Stimulated activated CD4-positive, alpha-beta T cell treated with anti-CD3 and anti-CD28 coated beads, Interleukin-15, amount 100 ng/mL, for 24 hours (primary cell): ENCODE results near the gene IFT80.
"Not testable (repeated sequence)": the region's sequence is repeated elsewhere in the genome, so short reads cannot be mapped to it uniquely, and the experiment has no call there.

Experiments
- DNase-seq: peaks from one replicate; pipeline ENCODE4 v3.0.0-alpha.2; 2020

IFT80 gene

DNA sequence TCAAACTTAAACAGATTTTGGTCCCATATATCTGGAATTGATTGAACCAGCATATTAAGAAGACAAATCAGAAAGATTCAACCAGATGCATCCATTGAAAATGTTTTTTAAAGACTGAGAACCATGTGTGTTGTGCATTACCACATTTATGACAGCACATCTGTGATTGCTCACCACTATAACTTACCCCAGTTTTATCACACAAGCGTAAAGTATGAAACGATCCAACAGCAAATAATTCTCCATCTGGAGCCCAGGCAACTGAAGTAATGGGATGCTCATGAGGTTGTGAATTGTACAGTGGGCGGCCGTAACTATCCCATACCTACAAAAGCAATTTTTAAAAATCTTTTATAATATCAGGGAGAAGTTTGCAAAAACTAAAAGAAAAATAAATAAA lies 43.2 kb downstream of the IFT80 start:
- DNase-seq, result no peak

GRCh38 chr3:160346511-160346910 lies 52.5 kb downstream of the IFT80 start:
- no peak for DNase-seq

- no peak for DNase-seq
Measured at GRCh38 chr3:160343132-160343531, 55.9 kb downstream of the IFT80 start.

- no peak for DNase-seq
Measured at GRCh38 chr3:160340351-160340750, 58.7 kb downstream of the IFT80 start.

GRCh38 chr3:160331127-160331937 lies 67.7 kb downstream of the IFT80 start:
- DNase-seq, result no peak

GRCh38 chr3:160330690-160331089 lies 68.3 kb downstream of the IFT80 start:
- no peak for DNase-seq

DNA sequence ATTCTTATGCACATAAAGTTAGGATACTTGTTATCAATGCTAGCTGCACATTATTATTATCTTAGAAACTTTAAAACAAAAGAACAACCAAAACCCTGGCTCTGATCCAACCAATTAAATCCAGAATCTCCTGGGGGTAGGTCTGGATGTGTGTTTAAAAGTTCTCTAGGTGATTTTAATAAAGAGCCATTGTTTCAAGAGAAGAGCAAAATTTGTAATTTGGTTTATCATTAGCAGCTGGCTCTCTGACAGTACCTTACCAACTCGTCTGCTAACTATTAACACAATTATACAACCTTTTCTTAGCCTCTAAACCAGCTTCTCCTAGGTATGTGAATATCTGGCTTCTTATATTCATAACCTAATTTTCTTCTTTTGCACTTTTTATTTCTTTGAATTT lies 68.9 kb downstream of the IFT80 start:
- no peak for DNase-seq

- DNase-seq, result not testable (repeated sequence)
Measured at GRCh38 chr3:160326286-160326685, 72.7 kb downstream of the IFT80 start.

GRCh38 chr3:160321821-160322220 lies 77.2 kb downstream of the IFT80 start:
- not testable (repeated sequence) for DNase-seq

DNA sequence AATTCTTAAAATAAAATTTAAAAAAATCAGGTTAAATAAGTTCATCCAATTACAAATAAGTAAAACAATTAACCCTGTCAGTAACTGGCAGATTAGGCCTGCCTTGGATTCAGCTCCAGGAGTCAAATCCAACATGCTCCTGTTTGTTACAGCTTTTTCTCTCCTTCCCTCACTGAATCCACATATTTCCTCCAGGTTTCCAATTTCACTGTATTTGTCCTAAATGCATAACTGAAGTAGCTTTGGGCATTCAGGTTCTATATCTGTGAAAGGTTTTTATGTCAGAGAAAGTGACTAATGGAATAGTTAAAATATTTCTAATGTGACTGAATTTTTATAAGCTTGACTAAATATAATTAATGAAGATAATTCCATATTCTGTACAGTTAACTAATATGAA lies 79.7 kb downstream of the IFT80 start:
- DNase-seq, result no peak

- DNase-seq, result no peak
Measured at GRCh38 chr3:160314995-160315394, 84.0 kb downstream of the IFT80 start.

GRCh38 chr3:160312014-160312624 lies 86.9 kb downstream of the IFT80 start:
- no peak for DNase-seq

- no peak for DNase-seq
Measured at GRCh38 chr3:160302806-160303205, 96.2 kb downstream of the IFT80 start.

DNA sequence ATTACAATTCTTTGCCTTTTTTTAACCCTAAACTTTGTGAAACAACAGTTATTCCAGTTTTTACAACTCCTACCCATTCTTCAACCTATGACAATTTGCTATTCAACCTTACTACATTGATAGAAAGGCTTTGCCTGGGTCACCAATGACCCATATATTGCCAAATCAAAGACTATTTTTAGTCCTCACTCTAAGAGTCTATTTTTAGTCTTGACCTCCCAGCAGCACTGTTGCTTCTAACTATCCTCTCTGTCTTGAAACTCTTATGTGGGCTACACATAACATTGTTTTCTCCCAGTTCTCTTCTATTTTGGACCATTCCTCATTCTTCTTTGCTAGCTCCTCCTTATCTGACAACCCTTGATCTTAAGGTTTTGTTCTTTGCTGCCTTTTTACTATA lies 102.4 kb downstream of the IFT80 start:
- DNase-seq, result no peak

GRCh38 chr3:160291909-160292299 lies 107.1 kb downstream of the IFT80 start:
- DNase-seq, result no peak

DNA sequence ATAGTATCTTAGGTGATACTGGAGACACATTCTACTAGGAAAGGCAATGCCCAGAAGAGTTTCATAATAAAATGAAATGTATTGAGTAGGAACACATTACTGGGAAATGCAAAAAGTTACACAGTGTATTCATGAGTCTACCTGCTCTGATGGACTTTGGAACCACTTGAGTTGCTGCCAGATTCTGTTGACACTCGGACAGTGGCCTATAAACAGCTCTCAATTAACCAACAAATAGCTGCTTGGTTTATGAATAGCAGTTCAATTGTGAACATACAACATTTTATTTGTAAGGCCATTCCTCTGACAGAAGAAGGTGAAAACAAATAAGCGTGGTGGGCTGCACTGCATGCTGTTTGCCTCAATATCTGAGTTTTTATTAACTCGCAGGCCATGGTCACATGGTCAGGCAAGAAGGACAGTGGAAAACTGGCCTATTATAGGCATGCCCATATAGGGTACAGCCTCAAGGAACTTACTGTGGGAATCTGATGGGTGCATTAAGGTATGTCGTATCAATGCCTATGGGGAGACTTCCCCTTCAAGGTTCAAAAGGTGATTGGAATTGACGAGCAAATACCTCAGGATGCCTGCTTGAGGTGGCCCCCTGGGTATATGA lies 107.6 kb downstream of the IFT80 start:
- DNase-seq, result no peak

- no peak for DNase-seq
Measured at GRCh38 chr3:160287666-160288065, 111.4 kb downstream of the IFT80 start.

DNA sequence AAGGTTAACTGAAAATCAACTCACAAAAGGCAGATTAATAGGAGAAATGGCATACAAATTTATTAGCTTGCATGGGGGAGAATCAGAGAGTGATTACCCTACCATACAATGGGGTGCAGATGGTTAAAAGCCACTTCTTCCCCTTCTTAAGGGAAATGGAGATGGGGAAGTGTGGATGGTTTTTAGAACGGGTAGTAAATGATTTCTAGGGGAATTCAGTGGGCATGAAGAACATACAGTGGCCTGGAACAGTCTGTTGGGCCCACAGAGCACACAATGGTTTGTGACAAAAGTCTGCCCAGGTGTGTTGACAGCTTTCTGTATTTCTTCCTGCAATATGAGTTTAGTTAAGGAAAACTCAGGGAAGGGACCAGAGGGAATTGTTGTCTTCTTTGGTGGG lies 112.8 kb downstream of the IFT80 start:
- DNase-seq, result no peak

- no peak for DNase-seq
Measured at GRCh38 chr3:160280836-160281235, 118.2 kb downstream of the IFT80 start.

GRCh38 chr3:160279657-160280056 lies 119.4 kb downstream of the IFT80 start:
- DNase-seq, result no peak

DNA sequence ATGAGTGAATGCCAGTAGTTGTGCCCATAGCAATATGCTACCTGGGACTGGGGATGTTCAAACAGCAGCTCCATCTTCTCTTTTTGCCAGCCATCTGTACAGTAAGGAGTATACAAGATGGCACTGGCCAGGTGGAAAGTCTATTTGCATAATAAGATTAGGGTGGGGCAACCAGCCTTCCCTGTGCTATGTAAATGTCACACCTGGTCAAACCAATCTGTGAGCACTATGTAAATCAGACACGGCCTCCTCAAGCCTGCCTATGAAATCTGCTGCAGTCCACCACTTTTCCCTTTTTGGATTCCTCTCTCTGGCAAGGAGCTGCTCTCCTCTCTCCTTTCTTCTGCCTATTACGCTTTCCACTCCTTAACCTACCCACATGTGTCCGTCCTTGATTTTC lies 120.8 kb downstream of the IFT80 start:
- DNase-seq, result no peak

DNA sequence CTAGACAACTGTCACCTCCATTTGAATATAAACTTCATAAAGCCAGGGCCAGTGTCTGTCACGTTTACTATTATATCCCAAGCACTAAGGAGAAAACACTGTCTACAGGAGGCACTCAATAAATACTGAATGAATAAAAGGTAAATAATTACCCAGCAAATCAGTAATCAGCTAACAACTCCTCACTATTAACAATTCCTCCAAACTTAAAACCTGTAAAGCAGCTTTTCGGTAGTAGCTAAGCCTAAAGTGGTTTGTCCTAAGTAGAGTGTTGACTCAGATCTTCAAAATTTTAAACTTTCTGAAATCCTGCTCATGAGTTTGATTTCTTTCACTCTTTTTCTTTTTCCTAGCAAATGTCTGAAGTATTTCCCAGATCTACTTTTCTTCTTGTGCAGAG lies 133.9 kb downstream of the IFT80 start:
- DNase-seq, result no peak

- DNase-seq, result no peak
Measured at GRCh38 chr3:160260587-160261270, 138.3 kb downstream of the IFT80 start.

- DNase-seq, result no peak
Measured at GRCh38 chr3:160259589-160259988, 139.4 kb downstream of the IFT80 start.
